Activated B cell treated with CpG ODN at 0.5 μM for 24 hours (primary cell): ENCODE measurements around the gene SLC25A41. TPM values are rescaled to one million over a fixed set of nuclear protein-coding genes. Genes with fewer than 3 reads are reported as not detected.

Experiments
- ATAC-seq: fragments of 200-7000 bp; cut with Tn5 transposase; one replicate; pipeline ENCODE4 v1.10.0; 2021; ENCODE audit warnings: low read depth, mild to moderate bottlenecking, moderate library complexity
- CTCF ChIA-PET: fragments of 350-600 bp; sonication (Branson Sonifier 250); formaldehyde crosslinking; loops from one replicate; lab custom pipeline; 2021; ENCODE audit warnings: antibody characterized with exemption; lab: Charles Lee
- POLR2A ChIA-PET: fragments of 350-600 bp; sonication (Branson Sonifier 250); formaldehyde crosslinking; loops from one replicate; lab custom pipeline; 2021; ENCODE audit warnings: antibody characterized with exemption; lab: Charles Lee
- DNase-seq: peaks from one replicate; pipeline ENCODE4 v3.0.0; 2022
- H3K27ac Mint-ChIP-seq: one replicate; pipeline ENCODE4 v1.8.0; 2020; ENCODE audit warnings: mixed read lengths
- H3K27me3 Mint-ChIP-seq: one replicate; pipeline ENCODE4 v1.8.0; 2021; ENCODE audit warnings: mixed read lengths
- H3K36me3 Mint-ChIP-seq: one replicate; pipeline ENCODE4 v1.8.0; 2021; ENCODE audit warnings: low read depth, mixed read lengths
- H3K4me1 Mint-ChIP-seq: one replicate; pipeline ENCODE4 v1.8.0; 2021; ENCODE audit warnings: mixed read lengths
- H3K4me3 Mint-ChIP-seq: one replicate; pipeline ENCODE4 v1.8.0; 2020; ENCODE audit warnings: mild to moderate bottlenecking, mixed read lengths
- H3K9me3 Mint-ChIP-seq: one replicate; pipeline ENCODE4 v1.8.0; 2020; ENCODE audit warnings: mixed read lengths
- CTCF ChIP-seq: fragments of 200-600 bp; IDR thresholded peaks from one replicate; pipeline ENCODE4 v1.8.0; 2022; ENCODE audit warnings: antibody characterized with exemption, mild to moderate bottlenecking
- intact Hi-C: fragments of 100-400 bp; cut with micrococcal nuclease; formaldehyde crosslinking; loops from one replicate; pipeline ENCODE4 v1.15.1; 2024
- total RNA-seq: library from RNA; stranded (reverse); gene quantifications from 2 replicates; pipeline ENCODE4 v1.2.3, GENCODE V29; 2022

Gene SLC25A41
- total RNA-seq, 1 donor from 2014 or later: 0.40 TPM

GRCh38 chr19:6396305-6396704 lies 37.3 kb downstream of the SLC25A41 start:
- POLR2A ChIA-PET: no interaction called here
- H3K4me3 Mint-ChIP-seq: no peak overlapping the region
- H3K36me3 Mint-ChIP-seq: peaks cover 14% of the 10 kb centered on the region
- no peak overlapping the region for H3K27ac Mint-ChIP-seq
- CTCF ChIA-PET: no interaction called here
- TF ChIP-seq CTCF: no peak
- H3K27me3 Mint-ChIP-seq: no peaks in the 10 kb centered on the region
- H3K9me3 Mint-ChIP-seq: no peaks in the 10 kb centered on the region
- no peak for DNase-seq
- peaks cover 19% of the 10 kb centered on the region for H3K4me1 Mint-ChIP-seq
- intact Hi-C loops: no loop called here
- no peak for ATAC-seq

GRCh38 chr19:6394831-6395230 lies 38.7 kb downstream of the SLC25A41 start:
- intact Hi-C loops: no loop called here

GRCh38 chr19:6393983-6394412 lies 39.6 kb downstream of the SLC25A41 start:
- TF ChIP-seq CTCF: no peak
- DNase-seq (no peak), ATAC-seq (no peak)
- intact Hi-C loops: loop anchor here (1.0 to 2.0 kb wide), 6 partner anchors 21 to 195 kb away; partner anchors contain the start of gene CLPP
- H3K4me3 Mint-ChIP-seq: peak overlapping the region; percentile 94
- peak overlapping the region; percentile 94 for H3K27ac Mint-ChIP-seq
- CTCF ChIA-PET: no interaction called here
- peaks cover 26% of the 10 kb centered on the region for H3K36me3 Mint-ChIP-seq
- peaks cover 23% of the 10 kb centered on the region for H3K4me1 Mint-ChIP-seq
- POLR2A ChIA-PET: interaction anchor here (1.1 to 1.6 kb wide), 3 partner anchors 9 to 64 kb away, joined by 3 to 15 read pairs (median 6); partner anchors contain the start of gene KHSRP
- H3K9me3 Mint-ChIP-seq: no peaks in the 10 kb centered on the region
- H3K27me3 Mint-ChIP-seq: no peaks in the 10 kb centered on the region

More at GRCh38 chr19:6394831-6395230, 38.7 kb downstream of the SLC25A41 start:
- Mint-ChIP-seq H3K9me3 (no peaks in the 10 kb centered on the region), H3K4me1 (peaks cover 23% of the 10 kb centered on the region), H3K27ac (no peak overlapping the region), H3K36me3 (peaks cover 22% of the 10 kb centered on the region), H3K4me3 (peak overlapping the region; percentile 59), H3K27me3 (no peaks in the 10 kb centered on the region)
- TF ChIP-seq CTCF: no peak
- no peak for ATAC-seq
- ChIA-PET POLR2A (interaction anchor here (0.7 kb wide), 1 partner anchor 1052 kb away, joined by 17 read pairs; no protein-coding TSS in a partner anchor), CTCF (no interaction called here)
- DNase-seq: no peak

- Mint-ChIP-seq H3K27me3 (no peaks in the 10 kb centered on the region), H3K27ac (peak within 1 kb of the TSS; percentile 94), H3K4me1 (peaks cover 23% of the 10 kb centered on the region), H3K9me3 (no peaks in the 10 kb centered on the region), H3K4me3 (peak within 1 kb of the TSS; percentile 94), H3K36me3 (peaks cover 30% of the 10 kb centered on the region)
- CTCF ChIA-PET: no interaction called here
- DNase-seq (peak; percentile 92), ATAC-seq (peak; percentile 85)
- POLR2A ChIA-PET: interaction anchor here (0.5 to 1.6 kb wide), 7 partner anchors 10 to 88 kb away, joined by 3 to 15 read pairs (median 6); partner anchors contain the start of genes ALKBH7, DENND1C and KHSRP
- no peak for TF ChIP-seq CTCF
- intact Hi-C loops: loop anchor here (1.0 to 2.0 kb wide), 6 partner anchors 20 to 194 kb away; partner anchors contain the start of gene CLPP
These were observed 40.2 kb downstream of the SLC25A41 start, which contains the start of gene GTF2F1 for GRCh38 chr19:6393074-6393982. Gene GTF2F1, minus strand, starts transcription at chr19:6393164. Its CDS starts 169 bp downstream, at chr19:6392995.
